DND-41 (cell line): Measurements from ENCODE around the gene RBM47.

Experiments
- ATAC-seq: fragments of 200-7000 bp; cut with Tn5 transposase; 3 replicates; pipeline ENCODE4 v1.9.1; 2021; ENCODE audit warnings: low read depth; ENCODE audit not compliant: insufficient read depth
- DNase-seq: peaks from one replicate; pipeline ENCODE4 v3.0.0-alpha.2; 2020
- H2AFZ ChIP-seq: 2 replicates; pipeline ENCODE4 v1.6.0; 2012; ENCODE audit warnings: low read depth, low read length
- H3K27ac ChIP-seq: 2 replicates; pipeline ENCODE4 v1.5.1; 2012; ENCODE audit warnings: low read length, inconsistent platforms
- H3K27me3 ChIP-seq: fragments of 200-600 bp; sonication (generic); 2 replicates; pipeline ENCODE4 v1.6.0; 2012; ENCODE audit warnings: low read length, mild to moderate bottlenecking, inconsistent platforms; ENCODE audit not compliant: insufficient read depth, poor library complexity
- H3K36me3 ChIP-seq: 2 replicates; pipeline ENCODE4 v1.5.1; 2012; ENCODE audit warnings: low read length, inconsistent platforms; ENCODE audit not compliant: insufficient read depth
- H3K4me1 ChIP-seq: 2 replicates; pipeline ENCODE4 v1.5.1; 2012; ENCODE audit warnings: mild to moderate bottlenecking, low read length; ENCODE audit not compliant: insufficient read depth
- H3K4me2 ChIP-seq: 2 replicates; pipeline ENCODE4 v1.6.0; 2012; ENCODE audit warnings: mild to moderate bottlenecking, moderate library complexity, low read length, inconsistent platforms; ENCODE audit not compliant: insufficient read depth
- H3K4me3 ChIP-seq, 2 experiments: fragments of 200-600 bp in 1 of 2; shearing (Covaris generic) in 1 of 2; 2 replicates each; pipeline ENCODE4 v1.5.1; 2012 to 2016; ENCODE audit warnings: inconsistent platforms in 2 of 2, low read length in 2 of 2, mild to moderate bottlenecking in 2 of 2, low read depth in 1 of 2, moderate library complexity in 1 of 2
- H3K79me2 ChIP-seq: 2 replicates; pipeline ENCODE4 v1.6.0; 2012; ENCODE audit warnings: low read length, inconsistent platforms; ENCODE audit not compliant: insufficient read depth
- H3K9ac ChIP-seq: 2 replicates; pipeline ENCODE4 v1.6.0; 2012; ENCODE audit warnings: low read depth, mild to moderate bottlenecking, inconsistent platforms, low read length, moderate library complexity
- H3K9me3 ChIP-seq: 2 replicates; pipeline ENCODE4 v1.5.1; 2012; ENCODE audit warnings: low read length, moderate library complexity, mild to moderate bottlenecking, inconsistent platforms; ENCODE audit not compliant: insufficient read depth, severe bottlenecking
- H4K20me1 ChIP-seq: 2 replicates; pipeline ENCODE4 v1.6.0; 2012; ENCODE audit warnings: low read length; ENCODE audit not compliant: insufficient read depth
- CTCF ChIP-seq: IDR thresholded peaks from 2 replicates; pipeline ENCODE4 v1.5.1; 2012; ENCODE audit warnings: borderline replicate concordance, low read length, moderate library complexity, mild to moderate bottlenecking; ENCODE audit not compliant: poor library complexity, severe bottlenecking; ENCODE audit errors: extremely low read depth
- EZH2 ChIP-seq: IDR thresholded peaks from 3 replicates; pipeline ENCODE4 v1.6.1; 2012; ENCODE audit warnings: borderline replicate concordance, low read depth, mild to moderate bottlenecking, moderate library complexity, low read length, inconsistent platforms; ENCODE audit not compliant: severe bottlenecking

The RBM47 gene

GRCh38 chr4:40490481-40490880 lies 139.2 kb downstream of the RBM47 start:
- TF ChIP-seq EZH2: no peak
- TF ChIP-seq CTCF: no peak
- no peaks in the 10 kb centered on the region for H4K20me1 ChIP-seq
- no peak overlapping the region for H2AFZ ChIP-seq
- no peaks in the 10 kb centered on the region for H3K36me3 ChIP-seq
- no peak overlapping the region for H3K4me3 ChIP-seq
- ATAC-seq (no peak), DNase-seq (no peak)
- H3K27me3 ChIP-seq: no peaks in the 10 kb centered on the region
- H3K27ac ChIP-seq: no peak overlapping the region
- H3K79me2 ChIP-seq: no peaks in the 10 kb centered on the region
- H3K9me3 ChIP-seq: no peaks in the 10 kb centered on the region
- H3K9ac ChIP-seq: no peak overlapping the region
- H3K4me2 ChIP-seq: no peak overlapping the region
- no peaks in the 10 kb centered on the region for H3K4me1 ChIP-seq

GRCh38 chr4:40489961-40490360 lies 139.7 kb downstream of the RBM47 start:
- Histone ChIP-seq H3K27me3 (no peaks in the 10 kb centered on the region), H3K79me2 (no peaks in the 10 kb centered on the region), H3K36me3 (no peaks in the 10 kb centered on the region), H2AFZ (no peak overlapping the region), H3K4me1 (no peaks in the 10 kb centered on the region), H4K20me1 (no peaks in the 10 kb centered on the region), H3K27ac (no peak overlapping the region), H3K4me2 (no peak overlapping the region), H3K9me3 (no peaks in the 10 kb centered on the region), H3K4me3 (no peak overlapping the region), H3K9ac (no peak overlapping the region)
- TF ChIP-seq EZH2: no peak
- no peak for TF ChIP-seq CTCF
- DNase-seq: no peak
- ATAC-seq: no peak

GRCh38 chr4:40486534-40486933 lies 143.1 kb downstream of the RBM47 start:
- H3K27me3 ChIP-seq: peaks cover 4% of the 10 kb centered on the region
- no peak overlapping the region for H3K9ac ChIP-seq
- no peaks in the 10 kb centered on the region for H4K20me1 ChIP-seq
- H3K9me3 ChIP-seq: no peaks in the 10 kb centered on the region
- H2AFZ ChIP-seq: no peak overlapping the region
- no peaks in the 10 kb centered on the region for H3K79me2 ChIP-seq
- no peak for ATAC-seq
- no peaks in the 10 kb centered on the region for H3K4me1 ChIP-seq
- no peak for TF ChIP-seq EZH2
- TF ChIP-seq CTCF: no peak
- no peaks in the 10 kb centered on the region for H3K36me3 ChIP-seq
- no peak overlapping the region for H3K4me3 ChIP-seq
- no peak overlapping the region for H3K4me2 ChIP-seq
- H3K27ac ChIP-seq: no peak overlapping the region
- no peak for DNase-seq
